Spleen (tissue), 7 donors: ENCODE measurements around the gene POLN.

Experiments
- CTCF ChIP-seq, 11 experiments: fragments of 200-600 bp in 7 of 11; fragments of 450-650 bp in 4 of 11; sonication (generic) in 4 of 11; IDR thresholded peaks in 8 of 11; conservative IDR thresholded peaks in 3 of 11; 1 replicate in 7 of 11; 2 replicates in 4 of 11; pipeline versions ENCODE4 v1.4.0 to v1.8.0; 2016 to 2021; ENCODE audit warnings: antibody characterized with exemption in 11 of 11, inconsistent platforms in 4 of 11, mild to moderate bottlenecking in 1 of 11
- POLR2A ChIP-seq, 3 donors: fragments of 450-650 bp; IDR thresholded peaks; one replicate each; pipeline ENCODE4 v1.5.1; 2017; ENCODE audit warnings: antibody characterized with exemption in 3 of 3, mild to moderate bottlenecking in 1 of 3
- POLR2AphosphoS5 ChIP-seq, 3 donors: sonication (generic); formaldehyde crosslinking; IDR thresholded peaks; one replicate each; pipeline ENCODE4 v1.5.1; 2017; ENCODE audit warnings: antibody characterized with exemption in 3 of 3
- donor health status: DM: no; HTN: no; CAD: no; lungs with moderate emphysema.
- donor health status: DM: no; HTN: no; CAD: no.
- donor health status: DM: no; HTN: no; CAD: no.

GRCh38 chr4:2047781-2048581 lies 193.9 kb downstream of the POLN start:
- TF ChIP-seq POLR2A (IDR thresholded peaks at IDR 0.05) (no peak), POLR2AphosphoS5 (IDR thresholded peaks at IDR 0.05) (no peak), CTCF (IDR thresholded peaks at IDR 0.05 in 8 of 11, conservative IDR thresholded peaks at IDR 0.05 in 3 of 11) (no peak)
